ENCODE results near the gene RUNX2. TPM values are rescaled to one million over a fixed set of nuclear protein-coding genes. Genes with fewer than 3 reads are reported as not detected.

The RUNX2 gene
- total and polyA plus RNA-seq, 10 of the 15 experiments (the other 5 are each of a cell fraction or from before 2014, with no cell fraction given), result 0.01 to 0.77 (median 0.15) TPM; not detected in 3

DNA sequence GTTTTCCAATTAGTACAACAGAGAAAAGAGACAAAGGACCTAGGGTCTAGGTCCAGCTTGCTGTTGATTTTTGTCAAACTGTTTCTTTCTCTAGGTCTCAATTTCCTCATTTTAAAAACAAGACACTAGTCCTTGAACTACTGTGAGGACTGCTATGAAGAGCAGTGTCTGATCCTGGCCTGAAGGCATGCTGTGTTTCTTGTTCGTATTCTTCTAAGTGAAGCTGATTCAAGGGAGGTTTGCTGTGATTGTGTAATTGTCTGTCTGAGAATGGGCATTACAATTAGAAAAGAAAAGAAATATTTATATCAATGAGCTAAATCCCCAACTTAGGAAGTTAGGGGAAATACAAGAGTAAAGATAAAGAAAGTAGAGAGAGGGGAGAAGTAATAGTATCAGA lies 277.8 kb downstream of the RUNX2 start (continued):
- TF ChIP-seq ATF7 (IDR thresholded peaks at IDR 0.05; ENCODE audit: low read depth) (no peak), STAT3 (IDR thresholded peaks at IDR 0.05; ENCODE audit: low read depth, low read length) (no peak)

- CTCF ChIA-PET, result no interaction called here
- H2AFZ ChIP-seq (ENCODE audit: control insufficient read depth, low read depth, low read length), result no peak overlapping the region
- H3K4me1 ChIP-seq (ENCODE audit: control insufficient read depth, insufficient read depth, low read length), result no peaks in the 10 kb centered on the region
- POLR2A ChIA-PET, result no interaction called here
- no peak for ATAC-seq
- peaks cover 0 to 1% of the 10 kb centered on the region in 2 experiments; a peak in 1 of 4 replicates for H3K27me3 ChIP-seq (replicated peaks in 1 of 2; ENCODE audit: control insufficient read depth in 2 of 2, insufficient read depth in 2 of 2, low read length in 1 of 2)
- no peaks in the 10 kb centered on the region for H4K20me1 ChIP-seq (ENCODE audit: control insufficient read depth, insufficient read depth)
- no peak for FAIRE-seq
- H3K9me3 ChIP-seq (replicated peaks; ENCODE audit: control insufficient read depth, insufficient read depth, low read length), result no peaks in the 10 kb centered on the region
- RAD21 ChIA-PET (ENCODE audit: unreplicated experiment), result no interaction called here
- no peaks in the 10 kb centered on the region for H3K36me3 ChIP-seq (ENCODE audit: control insufficient read depth in 2 of 2, insufficient read depth in 2 of 2, low read length in 1 of 2)
- in situ Hi-C loops (cut with MboI) (no loop called here), intact Hi-C loops (cut with micrococcal nuclease; ENCODE audit: unreplicated experiment) (no loop called here)
- H3K4me3 ChIP-seq, result no peak overlapping the region
- TF ChIP-seq DPF2 (IDR thresholded peaks at IDR 0.05) (no peak), NKRF (conservative IDR thresholded peaks at IDR 0.05) (no peak)
- no peaks in the 10 kb centered on the region for H3K79me2 ChIP-seq (ENCODE audit: control insufficient read depth, insufficient read depth, low read length)
- H3K9ac ChIP-seq (ENCODE audit: control insufficient read depth, insufficient read depth, low read length), result no peak overlapping the region
- no peak overlapping the region for H3K27ac ChIP-seq (ENCODE audit: control insufficient read depth, insufficient read depth)
- 45% methylated on average over 7 of the region's 7 CpGs for WGBS (ENCODE audit: insufficient coverage, insufficient replicate concordance, low lambda C conversion rate, missing lambda C conversion rate)
- no TSS peak for BruUV-seq (replicated peaks)
- DNase-seq (ENCODE audit: low read depth, low spot score), result no peak
- SMC1A ChIA-PET (ENCODE audit: uncharacterized antibody, unreplicated experiment), result no interaction called here
- H3K4me2 ChIP-seq (ENCODE audit: control insufficient read depth, insufficient read depth), result no peak overlapping the region
Observed at GRCh38 chr6:45606831-45607400, 278.8 kb downstream of the RUNX2 start.

DNA sequence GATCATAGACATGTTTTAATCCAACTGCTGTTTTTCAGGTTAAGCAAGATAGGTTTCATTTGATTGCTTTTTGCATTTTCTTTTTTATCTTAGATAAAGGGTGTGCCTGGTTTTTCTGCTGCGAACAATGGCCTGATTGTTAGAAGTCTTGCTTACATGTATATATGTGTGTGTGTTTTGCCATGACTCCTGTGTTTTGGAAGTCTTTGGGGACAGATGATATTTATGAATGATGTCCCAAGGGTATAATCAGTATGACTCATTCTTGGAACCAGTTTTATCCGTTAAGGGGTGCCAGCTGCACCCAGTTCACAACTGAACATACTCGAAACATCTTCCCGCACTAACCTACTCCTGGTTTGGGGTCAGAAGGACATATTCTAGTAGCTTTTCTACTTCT lies 279.7 kb downstream of the RUNX2 start:
- ATAC-seq (no peak), FAIRE-seq (no peak), DNase-seq (ENCODE audit: low read depth, low spot score) (no peak)
- in situ Hi-C loops (cut with MboI) (no loop called here), intact Hi-C loops (cut with micrococcal nuclease; ENCODE audit: unreplicated experiment) (no loop called here)
- Histone ChIP-seq H3K9me3 (replicated peaks; ENCODE audit: control insufficient read depth, insufficient read depth, low read length) (no peaks in the 10 kb centered on the region), H3K27ac (ENCODE audit: control insufficient read depth, insufficient read depth) (no peak overlapping the region), H3K4me1 (ENCODE audit: control insufficient read depth, insufficient read depth, low read length) (no peaks in the 10 kb centered on the region), H3K4me2 (ENCODE audit: control insufficient read depth, insufficient read depth) (no peak overlapping the region), H3K79me2 (ENCODE audit: control insufficient read depth, insufficient read depth, low read length) (no peaks in the 10 kb centered on the region), H4K20me1 (ENCODE audit: control insufficient read depth, insufficient read depth) (no peaks in the 10 kb centered on the region), H2AFZ (ENCODE audit: control insufficient read depth, low read depth, low read length) (no peak overlapping the region), H3K36me3 (ENCODE audit: control insufficient read depth in 2 of 2, insufficient read depth in 2 of 2, low read length in 1 of 2) (no peaks in the 10 kb centered on the region), H3K27me3 (replicated peaks in 1 of 2; ENCODE audit: control insufficient read depth in 2 of 2, insufficient read depth in 2 of 2, low read length in 1 of 2) (peaks cover 0 to 1% of the 10 kb centered on the region in 2 experiments; a peak in 1 of 4 replicates), H3K9ac (ENCODE audit: control insufficient read depth, insufficient read depth, low read length) (no peak overlapping the region), H3K4me3 (no peak overlapping the region)
- 24% methylated on average over 4 of the region's 4 CpGs for WGBS (ENCODE audit: insufficient coverage, insufficient replicate concordance, low lambda C conversion rate, missing lambda C conversion rate)
- ChIA-PET POLR2A (no interaction called here), RAD21 (ENCODE audit: unreplicated experiment) (no interaction called here), SMC1A (ENCODE audit: uncharacterized antibody, unreplicated experiment) (no interaction called here), CTCF (no interaction called here)
- BruUV-seq (replicated peaks), result no TSS peak
- no peak for TF ChIP-seq ZBTB40 (IDR thresholded peaks at IDR 0.05; ENCODE audit: borderline replicate concordance)
- TF ChIP-seq HDGF (IDR thresholded peaks at IDR 0.05), result no peak
- TF ChIP-seq EED (IDR thresholded peaks at IDR 0.05; ENCODE audit: low read depth), result no peak
